ENCODE results near the gene PAX6. TPM values are rescaled to one million over a fixed set of nuclear protein-coding genes. Genes with fewer than 3 reads are reported as not detected.

The PAX6 gene
- total RNA-seq, 2 experiments from 2014 or later: not detected

- POLR2A ChIA-PET: interaction anchor here (0.6 kb wide), 1 partner anchor 224 kb away, joined by 3 read pairs; no protein-coding TSS in a partner anchor
These were observed 13.0 kb downstream of the PAX6 start for GRCh38 chr11:31798057-31798553.

DNA sequence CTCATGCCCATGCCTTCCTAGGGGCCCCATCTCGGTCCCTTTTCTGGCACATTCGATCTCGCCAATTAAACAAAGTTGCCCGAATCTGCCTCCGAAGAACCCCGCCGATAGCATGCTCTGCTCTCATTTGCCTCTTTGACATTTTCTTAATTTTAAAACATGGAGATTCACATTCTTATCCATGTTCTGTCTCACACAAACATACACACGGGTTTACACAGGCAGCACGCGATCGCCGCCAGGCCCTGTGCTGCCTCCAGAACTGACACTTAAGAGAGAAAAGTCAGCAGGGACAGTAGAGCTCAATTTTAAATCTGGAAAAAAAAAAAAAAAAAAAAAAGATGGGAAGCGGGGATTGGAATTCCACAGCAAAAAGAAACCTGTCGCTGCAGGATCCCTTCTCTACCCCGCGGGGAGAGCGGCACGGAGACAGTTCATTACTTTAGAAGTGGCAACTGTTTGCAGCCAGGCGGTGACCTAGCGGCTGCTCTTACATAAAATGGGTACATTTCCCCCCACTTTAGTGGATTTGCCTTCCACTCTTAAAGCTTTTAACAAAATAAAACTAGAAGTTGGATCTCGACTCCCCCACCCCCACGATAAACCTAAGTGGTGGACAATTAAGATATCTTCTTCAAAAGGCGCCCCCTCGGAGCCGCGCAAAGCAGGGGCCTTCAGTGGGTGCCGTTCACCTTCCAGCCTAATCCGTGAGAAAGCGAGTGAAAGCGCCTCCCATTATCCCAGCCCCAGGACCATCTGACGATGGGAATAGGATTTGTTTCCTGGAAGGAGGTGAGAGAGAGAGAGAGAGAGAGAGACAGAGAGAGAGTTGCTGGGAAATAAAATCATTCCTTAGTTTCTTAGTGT, 13.7 kb downstream of the PAX6 start:
- Mint-ChIP-seq H3K27ac (peak overlapping the region; percentile 43), H3K9me3 (ENCODE audit: insufficient read depth) (no peaks in the 10 kb centered on the region), H3K4me1 (ENCODE audit: low read depth) (peaks cover 12% of the 10 kb centered on the region), H3K27me3 (ENCODE audit: low read depth) (peaks cover 73% of the 10 kb centered on the region), H3K4me3 (no peak overlapping the region), H3K36me3 (ENCODE audit: low read depth) (peaks cover 8% of the 10 kb centered on the region)
- CTCF ChIA-PET: no interaction called here
- POLR2A ChIA-PET: interaction anchor here (0.6 kb wide), 1 partner anchor 225 kb away, joined by 3 read pairs; no protein-coding TSS in a partner anchor
- DNase-seq: no peak
- no peak for ATAC-seq

More at GRCh38 chr11:31798057-31798553, 13.0 kb downstream of the PAX6 start:
- Mint-ChIP-seq H3K4me3 (no peak overlapping the region), H3K36me3 (ENCODE audit: low read depth) (peaks cover 10% of the 10 kb centered on the region), H3K4me1 (ENCODE audit: low read depth) (peaks cover 14% of the 10 kb centered on the region), H3K9me3 (ENCODE audit: insufficient read depth) (no peaks in the 10 kb centered on the region), H3K27me3 (ENCODE audit: low read depth) (peaks cover 73% of the 10 kb centered on the region), H3K27ac (peak overlapping the region; percentile 43)
- CTCF ChIA-PET: interaction anchor here (0.9 to 1.0 kb wide), 2 partner anchors 15 to 25 kb away, joined by 4 to 5 read pairs; no protein-coding TSS in a partner anchor
- ATAC-seq: no peak
- no peak for DNase-seq

- POLR2A ChIA-PET: no interaction called here
These were observed 14.5 kb downstream of the PAX6 start for GRCh38 chr11:31796499-31797189.

GRCh38 chr11:31795706-31796498, 15.2 kb downstream of the PAX6 start:
- ChIA-PET CTCF (no interaction called here), POLR2A (no interaction called here)
- H3K27ac Mint-ChIP-seq: no peak overlapping the region
- H3K9me3 Mint-ChIP-seq (ENCODE audit: insufficient read depth): no peaks in the 10 kb centered on the region
- peaks cover 8% of the 10 kb centered on the region for H3K36me3 Mint-ChIP-seq (ENCODE audit: low read depth)
- DNase-seq (no peak), ATAC-seq (no peak)
- peaks cover 12% of the 10 kb centered on the region for H3K4me1 Mint-ChIP-seq (ENCODE audit: low read depth)
- H3K27me3 Mint-ChIP-seq (ENCODE audit: low read depth): peaks cover 62% of the 10 kb centered on the region
- no peak overlapping the region for H3K4me3 Mint-ChIP-seq

More at GRCh38 chr11:31796499-31797189, 14.5 kb downstream of the PAX6 start:
- H3K4me3 Mint-ChIP-seq: no peak overlapping the region
- peaks cover 69% of the 10 kb centered on the region for H3K27me3 Mint-ChIP-seq (ENCODE audit: low read depth)
- H3K4me1 Mint-ChIP-seq (ENCODE audit: low read depth): peaks cover 12% of the 10 kb centered on the region
- no peaks in the 10 kb centered on the region for H3K9me3 Mint-ChIP-seq (ENCODE audit: insufficient read depth)
- H3K27ac Mint-ChIP-seq: no peak overlapping the region
- peaks cover 8% of the 10 kb centered on the region for H3K36me3 Mint-ChIP-seq (ENCODE audit: low read depth)
- DNase-seq: no peak
- CTCF ChIA-PET: no interaction called here
- ATAC-seq: no peak

- H3K27me3 Mint-ChIP-seq (ENCODE audit: low read depth): peaks cover 56% of the 10 kb centered on the region
- H3K4me3 Mint-ChIP-seq: no peak overlapping the region
- DNase-seq: no peak
- CTCF ChIA-PET: no interaction called here
- H3K9me3 Mint-ChIP-seq (ENCODE audit: insufficient read depth): no peaks in the 10 kb centered on the region
- H3K27ac Mint-ChIP-seq: no peak overlapping the region
- H3K36me3 Mint-ChIP-seq (ENCODE audit: low read depth): peaks cover 6% of the 10 kb centered on the region
- peaks cover 5% of the 10 kb centered on the region for H3K4me1 Mint-ChIP-seq (ENCODE audit: low read depth)
- no peak for ATAC-seq
- POLR2A ChIA-PET: no interaction called here
These were observed 16.6 kb downstream of the PAX6 start for GRCh38 chr11:31794548-31794947.

GRCh38 chr11:31793264-31793663, 17.9 kb downstream of the PAX6 start:
- no peak for ATAC-seq
- Mint-ChIP-seq H3K4me3 (no peak overlapping the region), H3K27ac (no peak overlapping the region), H3K9me3 (ENCODE audit: insufficient read depth) (no peaks in the 10 kb centered on the region), H3K4me1 (ENCODE audit: low read depth) (peaks cover 3% of the 10 kb centered on the region), H3K27me3 (ENCODE audit: low read depth) (peaks cover 45% of the 10 kb centered on the region), H3K36me3 (ENCODE audit: low read depth) (peaks cover 6% of the 10 kb centered on the region)
- ChIA-PET CTCF (no interaction called here), POLR2A (no interaction called here)
- no peak for DNase-seq

DNA sequence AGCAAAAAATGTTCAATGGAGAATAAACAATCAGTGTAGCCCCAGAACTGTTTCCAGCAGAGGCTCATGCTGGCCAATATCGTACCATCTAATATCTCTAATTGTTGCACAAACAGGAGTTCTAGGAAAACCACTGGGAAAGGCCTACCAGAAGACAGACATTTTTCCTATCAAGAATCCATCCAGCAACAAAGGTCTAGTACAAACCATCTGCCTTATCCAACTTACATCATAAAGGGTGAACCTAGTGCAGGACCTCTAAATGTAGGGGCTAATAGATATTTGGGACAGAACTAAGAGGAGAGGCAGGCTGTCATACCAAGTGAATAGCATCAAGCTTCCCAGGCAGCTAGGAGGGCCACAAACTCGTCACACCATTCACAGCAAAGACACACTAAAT, 18.7 kb downstream of the PAX6 start:
- no peaks in the 10 kb centered on the region for H3K9me3 Mint-ChIP-seq (ENCODE audit: insufficient read depth)
- CTCF ChIA-PET: no interaction called here
- H3K4me1 Mint-ChIP-seq (ENCODE audit: low read depth): no peaks in the 10 kb centered on the region
- H3K36me3 Mint-ChIP-seq (ENCODE audit: low read depth): peaks cover 3% of the 10 kb centered on the region
- no peak overlapping the region for H3K4me3 Mint-ChIP-seq
- peaks cover 41% of the 10 kb centered on the region for H3K27me3 Mint-ChIP-seq (ENCODE audit: low read depth)
- no peak overlapping the region for H3K27ac Mint-ChIP-seq
- DNase-seq (no peak), ATAC-seq (no peak)
- POLR2A ChIA-PET: no interaction called here

DNA sequence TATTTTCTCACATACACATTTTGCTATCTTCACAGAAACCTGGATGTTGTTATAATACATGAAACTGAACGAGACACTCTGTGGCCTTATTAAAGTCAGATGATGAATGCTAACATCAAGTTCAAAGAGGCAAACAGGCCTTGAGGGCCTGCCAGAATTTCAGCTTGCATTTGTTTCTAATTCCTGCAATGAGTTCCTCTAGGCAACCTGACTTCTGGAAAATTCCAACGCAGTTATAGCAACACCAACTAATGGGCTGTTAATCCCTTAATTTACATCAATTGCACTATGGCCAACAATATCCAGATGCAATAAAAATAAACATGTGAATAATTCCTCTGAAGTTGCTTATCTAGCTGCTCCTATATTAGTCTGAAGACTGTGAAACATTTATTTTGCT, 19.1 kb downstream of the PAX6 start:
- CTCF ChIA-PET: no interaction called here

DNA sequence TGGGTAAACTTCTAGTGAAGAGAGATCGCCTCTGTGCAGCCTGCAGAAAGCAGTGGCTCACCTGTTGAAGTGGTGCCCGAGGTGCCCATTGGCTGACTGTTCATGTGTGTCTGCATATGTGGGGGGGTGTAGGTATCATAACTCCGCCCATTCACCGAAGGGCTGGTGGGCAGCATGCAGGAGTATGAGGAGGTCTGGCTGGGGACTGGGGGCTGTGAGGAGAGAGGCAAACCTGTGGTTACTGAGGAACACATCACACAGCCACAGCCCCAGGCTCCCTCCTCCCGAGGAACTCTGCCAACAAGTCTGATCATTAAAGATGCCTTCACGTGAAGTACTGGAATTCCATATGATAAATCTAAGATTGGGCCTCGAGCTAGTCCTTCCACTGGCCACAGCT, 20.5 kb downstream of the PAX6 start:
- Mint-ChIP-seq H3K36me3 (ENCODE audit: low read depth) (no peaks in the 10 kb centered on the region), H3K4me3 (no peak overlapping the region), H3K27me3 (ENCODE audit: low read depth) (peaks cover 26% of the 10 kb centered on the region), H3K9me3 (ENCODE audit: insufficient read depth) (no peaks in the 10 kb centered on the region), H3K27ac (no peak overlapping the region), H3K4me1 (ENCODE audit: low read depth) (no peaks in the 10 kb centered on the region)
- ChIA-PET POLR2A (no interaction called here), CTCF (no interaction called here)
- no peak for DNase-seq
- no peak for ATAC-seq

More for the DNA sequence above, 19.1 kb downstream of the PAX6 start:
- Mint-ChIP-seq H3K4me1 (ENCODE audit: low read depth) (no peaks in the 10 kb centered on the region), H3K4me3 (no peak overlapping the region), H3K36me3 (ENCODE audit: low read depth) (peaks cover 3% of the 10 kb centered on the region), H3K9me3 (ENCODE audit: insufficient read depth) (no peaks in the 10 kb centered on the region), H3K27me3 (ENCODE audit: low read depth) (peaks cover 38% of the 10 kb centered on the region), H3K27ac (no peak overlapping the region)
- ATAC-seq (no peak), DNase-seq (no peak)
- POLR2A ChIA-PET: no interaction called here

GRCh38 chr11:31788085-31788484, 23.0 kb downstream of the PAX6 start:
- Mint-ChIP-seq H3K4me3 (no peak overlapping the region), H3K27me3 (ENCODE audit: low read depth) (peaks cover 13% of the 10 kb centered on the region), H3K4me1 (ENCODE audit: low read depth) (no peaks in the 10 kb centered on the region), H3K36me3 (ENCODE audit: low read depth) (no peaks in the 10 kb centered on the region), H3K9me3 (ENCODE audit: insufficient read depth) (no peaks in the 10 kb centered on the region), H3K27ac (no peak overlapping the region)
- DNase-seq (no peak), ATAC-seq (no peak)
- ChIA-PET POLR2A (no interaction called here), CTCF (no interaction called here)

DNA sequence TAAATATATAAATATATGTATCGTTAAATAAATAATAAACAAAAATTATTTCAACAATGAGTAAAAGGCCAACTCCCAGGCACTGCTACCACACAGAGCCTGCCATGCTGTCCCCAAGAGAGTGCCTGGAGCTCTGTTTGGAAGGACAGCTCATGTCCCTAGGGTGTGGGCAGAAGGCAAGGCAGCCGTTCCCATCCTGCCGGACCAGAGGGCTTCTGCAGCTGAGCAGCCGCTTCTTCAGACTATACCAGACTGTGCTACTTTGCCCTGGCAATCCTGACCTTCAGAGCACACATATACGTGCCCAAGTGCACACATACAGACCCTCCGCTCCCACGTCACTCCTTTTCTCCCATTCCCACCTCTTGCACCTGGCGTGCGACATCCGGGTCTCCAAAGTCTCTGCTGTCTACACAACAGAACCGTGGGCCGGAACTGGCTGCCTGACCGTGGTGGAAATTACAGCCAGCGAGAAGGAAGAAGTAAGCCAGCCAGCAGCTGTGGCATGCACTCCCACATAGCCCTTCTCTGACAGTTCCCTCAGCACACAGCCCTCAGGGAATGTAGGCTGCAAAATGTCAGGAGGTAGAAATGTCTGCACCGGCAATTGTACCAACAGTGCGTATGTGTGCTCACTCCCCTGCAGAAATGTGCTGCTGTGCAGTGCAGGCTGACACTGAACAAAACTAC, 24.0 kb downstream of the PAX6 start:
- H3K4me1 Mint-ChIP-seq (ENCODE audit: low read depth): no peaks in the 10 kb centered on the region
- no peak overlapping the region for H3K4me3 Mint-ChIP-seq
- ATAC-seq (no peak), DNase-seq (no peak)
- ChIA-PET CTCF (no interaction called here), POLR2A (no interaction called here)
- no peak overlapping the region for H3K27ac Mint-ChIP-seq
- H3K9me3 Mint-ChIP-seq (ENCODE audit: insufficient read depth): no peaks in the 10 kb centered on the region
- H3K36me3 Mint-ChIP-seq (ENCODE audit: low read depth): no peaks in the 10 kb centered on the region
- peaks cover 7% of the 10 kb centered on the region for H3K27me3 Mint-ChIP-seq (ENCODE audit: low read depth)

All from activated CD8-positive, alpha-beta T cell treated with anti-CD3 and anti-CD28 coated beads, Interleukin-2, amount 10 ng/mL, durations not matched to agents 7 days and 5 days (primary cell).